ENCODE data around the gene ARID3C.

The ARID3C gene

GRCh38 chr9:34575862-34576596 lies 52.8 kb downstream of the ARID3C start:
- DNase-seq = no peak

GRCh38 chr9:34575241-34575640 lies 53.6 kb downstream of the ARID3C start:
- DNase-seq = no peak

GRCh38 chr9:34574571-34574970 lies 54.3 kb downstream of the ARID3C start:
- DNase-seq = no peak

- no peak for DNase-seq
Observed at GRCh38 chr9:34573599-34574325, 55.1 kb downstream of the ARID3C start.

GRCh38 chr9:34572628-34573027 lies 56.2 kb downstream of the ARID3C start:
- DNase-seq = no peak

GRCh38 chr9:34572092-34572491 lies 56.8 kb downstream of the ARID3C start:
- DNase-seq = peak in 1 of 2 experiments; percentile 22

- DNase-seq = peak in 1 of 2 experiments; percentile 42
Observed at GRCh38 chr9:34571481-34571810, 57.4 kb downstream of the ARID3C start.

Measured in NCI-H446 (cell line).